GM19238 (cell line): ENCODE measurements around the gene CHD9.
"Not testable (repeated sequence)": the region's sequence is repeated elsewhere in the genome, so short reads cannot be mapped to it uniquely, and the experiment has no call there.

Experiments
- DNase-seq: peaks from one replicate; pipeline ENCODE4 v3.0.0; 2011; ENCODE audit warnings: low spot score; ENCODE audit not compliant: insufficient read length

CHD9 gene

GRCh38 chr16:53074296-53074695 is 19.5 kb downstream of the CHD9 start:
- not testable (repeated sequence) for DNase-seq

DNA sequence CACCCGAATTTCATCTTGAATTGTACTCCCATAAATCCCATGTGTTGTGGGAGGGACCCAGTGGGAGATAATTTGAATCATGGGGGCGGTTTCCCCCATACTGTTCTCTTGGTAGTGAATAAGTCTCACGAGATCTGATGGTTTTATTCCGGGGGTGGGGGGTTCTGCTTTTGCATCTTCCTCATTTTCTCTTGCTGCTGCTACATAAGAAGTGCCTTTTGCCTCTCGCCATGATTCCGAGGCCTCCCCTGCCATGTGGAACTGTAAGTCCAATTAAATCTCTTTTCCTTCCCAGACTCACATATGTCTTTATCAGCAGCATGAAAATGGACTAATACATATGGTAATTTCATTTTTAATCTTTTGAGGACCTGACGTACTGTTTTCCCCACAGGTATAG is 20.7 kb downstream of the CHD9 start:
- not testable (repeated sequence) for DNase-seq

- DNase-seq = no peak
Observed at GRCh38 chr16:53078247-53078646, 23.5 kb downstream of the CHD9 start.

DNA sequence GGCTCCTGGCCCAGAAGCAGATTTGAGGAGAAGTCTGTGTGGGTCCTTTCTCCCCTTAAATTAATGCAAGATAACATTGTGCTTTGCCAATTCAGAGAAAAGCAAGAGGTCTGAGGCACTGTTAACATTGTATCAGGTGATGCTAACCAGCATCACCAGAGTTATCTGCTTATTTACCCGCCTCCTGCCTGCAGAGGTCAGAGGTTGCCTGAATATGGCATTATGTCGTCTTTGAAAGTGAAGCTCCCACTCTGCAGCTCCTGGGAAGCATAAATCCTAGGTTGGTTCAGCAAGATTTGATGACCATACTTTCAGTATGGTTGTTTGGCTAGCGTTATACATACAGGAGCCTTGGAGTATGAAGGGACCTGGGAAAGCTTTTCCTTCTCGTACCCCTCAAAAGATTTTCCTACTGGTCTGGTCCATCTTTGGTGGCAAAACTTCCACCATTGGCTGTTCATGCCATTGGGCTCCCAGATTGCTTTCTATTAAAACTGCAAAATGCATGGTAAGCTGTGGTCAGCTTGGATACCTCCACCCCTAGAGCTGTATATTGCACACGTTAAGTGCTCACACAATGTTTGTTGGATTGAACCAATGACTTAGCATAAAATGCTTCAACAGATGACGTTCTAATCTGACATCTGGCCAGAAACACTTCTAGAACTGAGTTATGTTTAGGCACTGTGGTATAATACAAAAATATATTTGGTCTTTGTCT is 24.1 kb downstream of the CHD9 start:
- no peak for DNase-seq

DNA sequence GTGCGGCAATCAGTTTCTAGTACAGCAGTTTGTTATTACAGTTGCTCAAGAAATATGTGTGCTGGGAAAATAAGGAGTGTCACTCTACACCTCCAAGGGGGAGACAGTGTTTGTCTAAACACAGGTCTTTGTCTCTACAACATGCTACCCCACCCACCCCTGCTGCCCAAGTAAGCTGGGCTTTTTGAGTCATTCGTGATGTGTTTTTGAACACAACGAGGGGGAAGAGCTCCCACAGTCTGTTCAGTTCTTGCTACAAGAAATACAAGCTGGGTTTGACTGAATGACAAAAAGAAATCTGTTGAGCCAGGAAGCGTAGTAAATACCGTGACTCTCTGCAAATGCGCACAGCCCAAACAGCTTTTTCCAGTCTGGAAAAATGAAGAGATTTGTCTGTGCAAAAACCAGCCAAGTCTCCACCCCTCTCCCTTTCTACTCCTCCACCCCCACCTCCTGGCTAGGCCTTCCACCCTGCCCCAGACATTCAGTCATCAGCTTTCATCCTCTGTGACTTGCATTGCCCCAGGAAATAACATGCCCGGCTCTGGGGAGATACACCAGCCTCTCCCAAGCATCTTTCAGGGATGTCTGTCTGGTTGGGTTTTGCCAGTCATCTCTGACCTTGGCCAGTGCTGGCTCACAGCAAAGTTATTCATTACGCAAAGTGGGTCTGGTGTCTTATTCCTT is 25.7 kb downstream of the CHD9 start:
- no peak for DNase-seq

DNA sequence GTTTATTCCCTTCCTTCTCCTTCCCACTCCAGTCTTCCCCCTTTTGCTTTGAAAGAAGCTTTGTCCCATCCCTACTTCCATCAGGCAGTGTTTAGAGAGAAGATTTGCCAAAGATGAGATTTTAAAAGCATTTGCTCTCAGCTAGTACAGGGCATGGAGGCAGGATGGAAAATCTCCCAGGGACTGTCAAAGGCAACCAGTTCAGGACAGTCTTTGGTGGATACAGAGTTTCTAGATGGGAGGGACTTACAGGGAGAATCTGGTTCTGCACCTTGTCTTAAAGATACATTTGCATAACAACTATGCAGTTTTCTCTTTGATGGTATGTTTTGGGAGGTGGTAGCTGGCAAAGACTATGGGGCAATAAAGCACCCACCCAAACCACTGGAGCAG is 26.2 kb downstream of the CHD9 start:
- DNase-seq = no peak

GRCh38 chr16:53081686-53082407 is 27.1 kb downstream of the CHD9 start:
- DNase-seq = no peak

- no peak for DNase-seq
Observed at GRCh38 chr16:53082509-53082908, 27.7 kb downstream of the CHD9 start.

- no peak for DNase-seq
Observed at GRCh38 chr16:53083119-53083518, 28.3 kb downstream of the CHD9 start.

DNA sequence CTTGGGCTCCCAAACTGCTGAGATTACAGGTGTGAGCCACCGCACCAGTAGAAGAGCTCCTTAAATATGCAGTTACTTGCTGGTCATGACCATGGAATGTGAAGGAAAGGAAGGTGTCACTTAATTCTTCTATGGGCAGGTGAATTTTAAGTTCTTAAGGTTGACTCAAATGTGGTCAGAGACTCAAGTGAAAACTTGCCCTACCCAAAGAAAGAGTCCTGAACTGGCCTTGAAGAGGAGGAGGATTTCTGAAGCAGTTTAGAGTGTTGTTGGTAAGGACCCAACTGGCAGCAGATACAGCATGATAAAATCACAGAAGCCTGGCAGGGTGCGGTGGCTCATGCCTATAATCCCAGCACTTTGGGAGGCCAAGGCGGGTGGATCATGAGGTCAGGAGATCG is 29.4 kb downstream of the CHD9 start:
- DNase-seq = no peak

DNA sequence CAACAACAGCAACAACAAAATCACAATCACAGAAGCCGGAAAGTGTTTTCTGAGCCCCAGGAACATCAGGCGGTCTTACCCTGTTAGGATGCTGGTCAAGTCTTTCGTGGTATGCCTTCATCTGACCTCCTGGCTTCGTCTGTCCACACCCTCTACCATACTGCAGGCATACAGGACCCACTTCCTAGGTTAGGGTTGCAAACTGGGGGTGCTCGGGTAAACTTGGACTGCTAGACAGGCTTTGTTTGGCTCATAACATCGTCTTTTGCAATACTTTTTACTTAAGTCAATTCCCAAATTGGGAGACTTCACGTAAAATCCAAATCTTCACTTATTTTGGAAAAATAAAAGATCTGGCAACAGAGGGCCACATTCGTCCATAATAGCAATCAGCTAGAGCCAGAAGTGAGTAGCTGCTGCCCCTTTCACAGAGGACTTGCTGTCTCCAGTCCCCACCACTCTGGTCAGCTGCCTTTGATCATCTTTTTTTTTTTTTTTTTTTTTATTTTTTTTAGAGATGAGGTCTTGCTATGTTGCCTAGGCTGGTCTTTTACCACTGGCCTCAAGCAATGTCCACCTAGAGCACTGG is 30.0 kb downstream of the CHD9 start:
- DNase-seq = no peak

GRCh38 chr16:53085369-53085843 is 30.6 kb downstream of the CHD9 start:
- DNase-seq = no peak

DNA sequence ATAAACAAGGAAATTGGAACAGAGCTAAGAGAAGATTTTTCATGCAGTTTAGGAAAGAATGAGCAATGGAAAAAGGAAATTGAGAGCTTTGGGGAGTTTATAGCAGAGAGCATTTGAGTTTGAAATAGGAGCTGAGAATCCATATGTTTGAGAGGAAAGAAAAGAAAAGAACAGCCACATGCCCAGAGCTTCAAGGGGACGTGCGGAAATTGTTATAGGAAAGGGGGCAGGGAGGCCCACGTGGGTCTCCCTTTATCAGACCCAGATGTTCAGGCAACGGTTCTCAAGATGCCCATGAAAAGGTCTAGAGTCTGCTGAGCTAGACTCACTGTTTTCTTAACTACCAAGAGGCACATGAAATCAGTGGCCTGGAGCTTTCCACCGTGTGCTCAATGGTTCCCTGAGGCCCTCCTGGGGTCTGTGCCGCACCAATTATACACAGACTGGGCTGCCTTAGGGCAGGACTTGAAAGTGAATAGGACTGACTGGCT is 31.2 kb downstream of the CHD9 start:
- no peak for DNase-seq

GRCh38 chr16:53087101-53087500 is 32.3 kb downstream of the CHD9 start:
- no peak for DNase-seq

GRCh38 chr16:53089434-53090285 is 34.9 kb downstream of the CHD9 start:
- no peak for DNase-seq

DNA sequence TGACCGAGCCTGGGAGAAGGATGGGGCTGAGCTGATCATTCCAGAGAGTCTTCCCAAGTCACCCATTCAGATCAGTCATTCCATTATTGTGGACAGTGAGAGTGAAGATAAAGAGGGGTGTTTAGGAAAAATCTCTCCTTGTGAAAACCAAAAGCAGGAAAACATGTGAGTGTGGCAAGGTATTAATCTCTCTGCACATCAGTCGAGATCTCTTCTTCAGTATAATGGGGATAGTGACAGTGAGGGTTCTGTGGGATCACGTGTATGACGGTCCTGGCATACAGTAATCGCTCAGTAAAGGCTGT is 35.4 kb downstream of the CHD9 start:
- no peak for DNase-seq

DNA sequence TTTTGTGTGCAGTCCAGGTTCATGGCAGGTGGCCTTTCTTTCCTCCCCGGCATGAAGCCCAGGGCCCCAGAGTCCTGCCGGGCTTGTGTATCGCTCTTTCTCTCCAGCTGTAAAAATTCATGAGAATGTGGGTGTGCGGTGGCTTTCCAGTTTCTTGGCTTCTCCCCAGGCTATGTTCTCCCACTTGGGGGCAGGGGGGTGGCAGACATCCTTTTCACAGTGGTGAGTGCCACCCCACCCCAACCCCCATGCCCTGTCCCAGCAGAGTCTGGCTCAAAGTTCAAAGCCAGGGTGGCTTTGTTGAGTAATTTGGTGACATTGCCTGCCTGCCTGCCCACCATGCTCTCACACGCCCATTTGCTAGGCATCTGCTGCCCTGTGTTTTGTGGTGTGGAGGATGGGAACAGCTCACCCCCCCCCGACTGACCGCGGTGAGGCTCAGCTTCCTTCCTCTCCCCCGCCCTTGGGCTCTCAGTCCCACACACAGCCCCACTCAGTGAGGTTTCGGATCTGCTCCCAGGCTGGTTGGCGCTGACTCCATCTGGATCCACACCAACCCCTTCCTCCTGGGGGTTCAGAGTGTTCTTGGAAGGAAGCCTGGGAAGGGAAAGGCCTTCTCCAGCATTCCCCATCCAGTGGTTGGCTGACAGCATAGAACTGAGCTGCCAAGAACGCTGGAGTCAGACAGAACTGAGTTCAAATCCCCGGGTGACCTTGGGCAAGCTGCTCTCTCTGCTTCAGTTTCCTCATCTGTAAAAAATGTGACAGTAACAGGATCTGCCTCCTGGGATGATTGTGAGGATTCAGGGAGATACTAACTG is 36.0 kb downstream of the CHD9 start:
- peak; percentile 38 for DNase-seq

- DNase-seq = peak; percentile 23
Observed at GRCh38 chr16:53091466-53092211, 36.8 kb downstream of the CHD9 start.

- DNase-seq = no peak
Observed at GRCh38 chr16:53092284-53092683, 37.5 kb downstream of the CHD9 start.
